Smooth muscle cell (in vitro differentiated cells): ENCODE results near the gene NFAM1. TPM values are rescaled to one million over a fixed set of nuclear protein-coding genes. Genes with fewer than 3 reads are reported as not detected.

Experiments
- DNase-seq: peaks from one replicate; lab custom pipeline; 2025; ENCODE audit not compliant: unreplicated experiment; lab: John Stamatoyannopoulos, UW
- H2AFZ ChIP-seq: fragments of 200-600 bp; sonication (generic); 2 replicates; pipeline ENCODE4 v1.6.0; 2016; ENCODE audit warnings: antibody characterized with exemption, low read depth, mild to moderate bottlenecking
- H3F3A ChIP-seq: fragments of 200-600 bp; sonication (generic); 2 replicates; pipeline ENCODE4 v1.6.0; 2017; ENCODE audit warnings: antibody characterized with exemption, low read depth
- H3K27ac ChIP-seq: fragments of 200-600 bp; sonication (generic); 2 replicates; pipeline ENCODE4 v1.5.1; 2016; ENCODE audit warnings: low read depth, mild to moderate bottlenecking
- H3K27me3 ChIP-seq: fragments of 200-600 bp; sonication (generic); 2 replicates; pipeline ENCODE4 v1.6.1; 2016; ENCODE audit warnings: low read depth, mild to moderate bottlenecking
- H3K36me3 ChIP-seq: fragments of 200-600 bp; sonication (generic); 2 replicates; pipeline ENCODE4 v1.5.1; 2016; ENCODE audit warnings: low read depth
- H3K4me1 ChIP-seq: fragments of 200-600 bp; sonication (generic); 2 replicates; pipeline ENCODE4 v1.5.1; 2016; ENCODE audit warnings: low read depth
- H3K4me2 ChIP-seq: fragments of 200-600 bp; sonication (generic); 2 replicates; pipeline ENCODE4 v1.6.0; 2016; ENCODE audit warnings: mild to moderate bottlenecking
- H3K4me3 ChIP-seq: fragments of 200-600 bp; sonication (generic); 2 replicates; pipeline ENCODE4 v1.5.1; 2016; ENCODE audit warnings: mild to moderate bottlenecking
- H3K79me2 ChIP-seq: fragments of 200-600 bp; sonication (generic); 2 replicates; pipeline ENCODE4 v1.6.0; 2016; ENCODE audit warnings: low read depth, mild to moderate bottlenecking
- H3K9ac ChIP-seq: fragments of 200-600 bp; sonication (generic); 2 replicates; pipeline ENCODE4 v1.6.0; 2016; ENCODE audit warnings: low read depth
- H3K9me3 ChIP-seq: fragments of 200-600 bp; sonication (generic); replicated peaks from 2 replicates; pipeline ENCODE4 v1.5.1; 2016; ENCODE audit warnings: low read depth
- H4K20me1 ChIP-seq: fragments of 200-600 bp; sonication (generic); 2 replicates; pipeline ENCODE4 v1.6.0; 2016; ENCODE audit warnings: low read depth
- CTCF ChIP-seq: fragments of 200-600 bp; sonication (generic); IDR thresholded peaks from 2 replicates; pipeline ENCODE4 v1.5.1; 2017; ENCODE audit warnings: borderline replicate concordance, mild to moderate bottlenecking, antibody characterized with exemption; ENCODE audit not compliant: insufficient read depth, poor library complexity, severe bottlenecking
- WGBS: methylation state at CpG from one replicate; pipeline ENCODE4 v1.1.7; 2016; ENCODE audit warnings: low lambda C conversion rate; 5-methylcytosine and 5-hydroxymethylcytosine counted together
- polyA plus RNA-seq: library from polyadenylated mRNA; unstranded; fragments of >200 nt; fragmentation: Nextera tagmentation; extraction: Ambion mirVana; gene quantifications from 2 replicates; pipeline ENCODE4 v1.2.1, GENCODE V29; 2016
- total RNA-seq: library from RNA; depleted of rRNA; stranded (reverse); fragments of >200 nt; gene quantifications from 2 replicates; pipeline ENCODE4 v1.2.3, GENCODE V29; 2014

Gene NFAM1
- total and polyA plus RNA-seq, 2 experiments from 2014 or later: not detected

GRCh38 chr22:42372976-42373375 lies 59.2 kb downstream of the NFAM1 start:
- Histone ChIP-seq H3K4me1 (peaks cover 20% of the 10 kb centered on the region), H3K27ac (no peak overlapping the region), H3K79me2 (no peaks in the 10 kb centered on the region), H3K4me2 (no peak overlapping the region), H2AFZ (no peak overlapping the region), H3F3A (peaks cover 4% of the 10 kb centered on the region), H3K9me3 (no peaks in the 10 kb centered on the region), H3K4me3 (no peak overlapping the region), H3K9ac (no peak overlapping the region), H3K27me3 (peaks cover 10% of the 10 kb centered on the region), H4K20me1 (no peaks in the 10 kb centered on the region), H3K36me3 (no peaks in the 10 kb centered on the region)
- WGBS: 89% methylated on average over 7 of the region's 7 CpGs
- no peak for TF ChIP-seq CTCF
- DNase-seq: no peak

GRCh38 chr22:42371501-42371900 lies 60.7 kb downstream of the NFAM1 start:
- no peaks in the 10 kb centered on the region for H3K79me2 ChIP-seq
- no peak overlapping the region for H2AFZ ChIP-seq
- H3F3A ChIP-seq: peaks cover 4% of the 10 kb centered on the region
- no peak overlapping the region for H3K4me2 ChIP-seq
- H3K36me3 ChIP-seq: no peaks in the 10 kb centered on the region
- 86% methylated on average over 3 of the region's 3 CpGs for WGBS
- H4K20me1 ChIP-seq: no peaks in the 10 kb centered on the region
- no peak for TF ChIP-seq CTCF
- no peak overlapping the region for H3K27ac ChIP-seq
- H3K4me3 ChIP-seq: no peak overlapping the region
- H3K9me3 ChIP-seq: no peaks in the 10 kb centered on the region
- H3K27me3 ChIP-seq: peaks cover 18% of the 10 kb centered on the region
- no peak for DNase-seq
- H3K4me1 ChIP-seq: peaks cover 12% of the 10 kb centered on the region
- H3K9ac ChIP-seq: no peak overlapping the region

- H4K20me1 ChIP-seq: no peaks in the 10 kb centered on the region
Measured at GRCh38 chr22:42371099-42371498, 61.1 kb downstream of the NFAM1 start.

More at GRCh38 chr22:42371099-42371498, 61.1 kb downstream of the NFAM1 start:
- Histone ChIP-seq H3K4me1 (peaks cover 12% of the 10 kb centered on the region), H3K36me3 (no peaks in the 10 kb centered on the region), H3F3A (peaks cover 4% of the 10 kb centered on the region), H3K4me2 (no peak overlapping the region), H3K27me3 (peaks cover 18% of the 10 kb centered on the region), H2AFZ (no peak overlapping the region), H3K27ac (no peak overlapping the region), H3K4me3 (no peak overlapping the region), H3K79me2 (no peaks in the 10 kb centered on the region), H3K9me3 (no peaks in the 10 kb centered on the region), H3K9ac (no peak overlapping the region)
- no peak for TF ChIP-seq CTCF
- no peak for DNase-seq
- 89% methylated on average over 4 of the region's 4 CpGs for WGBS
